Activated CD8-positive, alpha-beta memory T cell treated with anti-CD3 and anti-CD28 coated beads, Interleukin-2, amount 10 ng/mL, durations not matched to agents 7 days and 5 days (primary cell): Measurements from ENCODE around the gene IMP3. TPM values are rescaled to one million over a fixed set of nuclear protein-coding genes. Genes with fewer than 3 reads are reported as not detected.

ENCODE experiments used
- total RNA-seq, 2 experiments: library from RNA; stranded (reverse); gene quantifications; one replicate each; pipeline ENCODE4 v1.2.3, GENCODE V29; 2021

The IMP3 gene
- total RNA-seq, 2 experiments from 2014 or later, result 84.0 to 109 TPM

Other genes starting within 250 kb of the IMP3 start
- gene SIN3A, start 188.5 kb downstream of the IMP3 start, total RNA-seq, result 100 to 1,000 TPM; 100 to 111 TPM
- 10 to 100 TPM; 34.0 to 41.9 TPM for gene PTPN9, start 60.9 kb downstream of the IMP3 start, total RNA-seq
- gene SNUPN, start 14.5 kb downstream of the IMP3 start, total RNA-seq, result 10 to 100 TPM; 25.8 to 27.3 TPM
- 1 to 10 TPM; 1.4 to 3.5 TPM for gene SNX33, start 7.7 kb upstream of the IMP3 start, total RNA-seq
- gene CSPG4, start 72.6 kb upstream of the IMP3 start, total RNA-seq, result under 1 TPM in 1 of 2 experiments, not detected in 1; 0.07 TPM
- 10 to 100 TPM; 25.5 to 36.3 TPM for gene UBE2Q2, start 203.2 kb upstream of the IMP3 start, total RNA-seq